ENCODE measurements around the gene UBE2Z. TPM values are rescaled to one million over a fixed set of nuclear protein-coding genes. Genes with fewer than 3 reads are reported as not detected.

The UBE2Z gene
- total and polyA plus RNA-seq, 9 of the 15 experiments (the other 6 are each of a cell fraction or from before 2014, with no cell fraction given) = 11.8 to 89.0 (median 38.2) TPM

DNA sequence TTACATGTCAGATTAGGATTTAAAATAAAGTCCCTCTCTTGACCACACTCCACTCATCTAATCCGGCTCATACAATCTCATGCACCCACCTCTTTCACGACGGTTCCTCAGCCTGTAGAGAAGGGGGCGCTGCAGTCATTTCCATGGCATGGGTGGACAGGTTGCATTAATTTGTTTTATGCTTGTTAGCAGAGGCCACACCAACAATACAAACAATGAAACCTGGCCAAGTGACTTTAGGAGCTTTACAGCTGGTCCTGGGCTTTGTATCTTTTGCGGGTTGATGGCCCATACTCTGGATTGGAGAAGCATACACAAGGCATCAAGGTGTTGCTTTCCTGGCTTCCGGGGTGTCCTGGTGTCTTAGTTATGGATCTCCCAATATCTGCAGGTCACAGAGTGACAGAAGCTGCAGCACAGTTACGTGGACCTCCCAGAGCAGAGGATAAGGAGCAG lies 46.1 kb downstream of the UBE2Z start (continued):
- TF ChIP-seq CREB5 (CRISPR knock-in tag; IDR thresholded peaks at IDR 0.05) (no peak), ZNF785 (CRISPR knock-in tag; IDR thresholded peaks at IDR 0.05) (no peak), BCOR (IDR thresholded peaks at IDR 0.05) (no peak), SOX6 (IDR thresholded peaks at IDR 0.05) (peak; percentile 54), MEIS2 (IDR thresholded peaks at IDR 0.05; ENCODE audit: partially characterized antibody) (peak; percentile 30), SRSF9 (IDR thresholded peaks at IDR 0.05; ENCODE audit: borderline replicate concordance, low read depth, low read length) (no peak), GTF2A2 (tag; IDR thresholded peaks at IDR 0.05) (no peak), CTCF (IDR thresholded peaks at IDR 0.05 in 2 of 3, conservative IDR thresholded peaks at IDR 0.05 in 1 of 3; ENCODE audit: insufficient read depth in 2 of 3, low read depth in 1 of 3, low read length in 3 of 3) (peak; percentile 89 to 95 (median 90)), TAF1 (IDR thresholded peaks at IDR 0.05; ENCODE audit: control insufficient read depth, extremely low read depth, insufficient read depth, low read length, severe bottlenecking) (no peak), SRSF7 (optimal IDR thresholded peaks at IDR 0.05; ENCODE audit: low read depth, low read length) (no peak), ETV5 (CRISPR knock-in tag; IDR thresholded peaks at IDR 0.05; ENCODE audit: low read depth) (peak; percentile 9; the same call in 1 of the 2 replicates), PHF20 (IDR thresholded peaks at IDR 0.05; ENCODE audit: partially characterized antibody) (no peak), HCFC1 (IDR thresholded peaks at IDR 0.05; ENCODE audit: low read depth, low read length) (0 out of 2 replicates have a peak, but pooled peaks have one; percentile 10), TRIM28 (IDR thresholded peaks at IDR 0.05) (no peak), ZNF449 (CRISPR knock-in tag; IDR thresholded peaks at IDR 0.05) (no peak), SP1 (CRISPR knock-in tag; IDR thresholded peaks at IDR 0.05) (no peak), SPI1 (IDR thresholded peaks at IDR 0.05; ENCODE audit: borderline replicate concordance, low read depth, low read length) (peak; percentile 14; the same call in 1 of the 2 replicates)
- TF ChIP-seq, protein P1, sequence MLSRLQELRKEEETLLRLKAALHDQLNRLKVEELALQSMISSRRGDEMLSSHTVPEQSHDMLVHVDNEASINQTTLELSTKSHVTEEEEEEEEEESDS (CRISPR knock-in tag; IDR thresholded peaks at IDR 0.05) = no peak
- TF ChIP-seq, protein P2, sequence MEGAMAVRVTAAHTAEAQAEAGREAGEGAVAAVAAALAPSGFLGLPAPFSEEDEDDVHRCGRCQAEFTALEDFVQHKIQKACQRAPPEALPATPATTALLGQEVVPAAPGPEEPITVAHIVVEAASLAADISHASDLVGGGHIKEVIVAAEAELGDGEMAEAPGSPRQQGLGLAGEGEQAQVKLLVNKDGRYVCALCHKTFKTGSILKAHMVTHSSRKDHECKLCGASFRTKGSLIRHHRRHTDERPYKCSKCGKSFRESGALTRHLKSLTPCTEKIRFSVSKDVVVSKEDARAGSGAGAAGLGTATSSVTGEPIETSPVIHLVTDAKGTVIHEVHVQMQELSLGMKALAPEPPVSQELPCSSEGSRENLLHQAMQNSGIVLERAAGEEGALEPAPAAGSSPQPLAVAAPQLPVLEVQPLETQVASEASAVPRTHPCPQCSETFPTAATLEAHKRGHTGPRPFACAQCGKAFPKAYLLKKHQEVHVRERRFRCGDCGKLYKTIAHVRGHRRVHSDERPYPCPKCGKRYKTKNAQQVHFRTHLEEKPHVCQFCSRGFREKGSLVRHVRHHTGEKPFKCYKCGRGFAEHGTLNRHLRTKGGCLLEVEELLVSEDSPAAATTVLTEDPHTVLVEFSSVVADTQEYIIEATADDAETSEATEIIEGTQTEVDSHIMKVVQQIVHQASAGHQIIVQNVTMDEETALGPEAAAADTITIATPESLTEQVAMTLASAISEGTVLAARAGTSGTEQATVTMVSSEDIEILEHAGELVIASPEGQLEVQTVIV (CRISPR knock-in tag; IDR thresholded peaks at IDR 0.05; ENCODE audit: borderline replicate concordance) = no peak
- TF ChIP-seq, protein P3, sequence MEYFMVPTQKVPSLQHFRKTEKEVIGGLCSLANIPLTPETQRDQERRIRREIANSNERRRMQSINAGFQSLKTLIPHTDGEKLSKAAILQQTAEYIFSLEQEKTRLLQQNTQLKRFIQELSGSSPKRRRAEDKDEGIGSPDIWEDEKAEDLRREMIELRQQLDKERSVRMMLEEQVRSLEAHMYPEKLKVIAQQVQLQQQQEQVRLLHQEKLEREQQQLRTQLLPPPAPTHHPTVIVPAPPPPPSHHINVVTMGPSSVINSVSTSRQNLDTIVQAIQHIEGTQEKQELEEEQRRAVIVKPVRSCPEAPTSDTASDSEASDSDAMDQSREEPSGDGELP (CRISPR knock-in tag; IDR thresholded peaks at IDR 0.05; ENCODE audit: borderline replicate concordance) = 0 out of 2 replicates have a peak, but pooled peaks have one; percentile 22
